GM19468 (cell line): ENCODE data around the gene GRHPR.
"Not testable (repeated sequence)": the region's sequence is repeated elsewhere in the genome, so short reads cannot be mapped to it uniquely, and the experiment has no call there.

Experiments used
- ATAC-seq: cut with Tn5 transposase; IDR thresholded peaks from one replicate; pipeline ENCODE4 v1.9.1; 2021; ENCODE audit warnings: mild to moderate bottlenecking, moderate library complexity, moderate number of reproducible peaks; ENCODE audit not compliant: unreplicated experiment; ENCODE audit errors: extremely low read depth

Gene GRHPR

DNA sequence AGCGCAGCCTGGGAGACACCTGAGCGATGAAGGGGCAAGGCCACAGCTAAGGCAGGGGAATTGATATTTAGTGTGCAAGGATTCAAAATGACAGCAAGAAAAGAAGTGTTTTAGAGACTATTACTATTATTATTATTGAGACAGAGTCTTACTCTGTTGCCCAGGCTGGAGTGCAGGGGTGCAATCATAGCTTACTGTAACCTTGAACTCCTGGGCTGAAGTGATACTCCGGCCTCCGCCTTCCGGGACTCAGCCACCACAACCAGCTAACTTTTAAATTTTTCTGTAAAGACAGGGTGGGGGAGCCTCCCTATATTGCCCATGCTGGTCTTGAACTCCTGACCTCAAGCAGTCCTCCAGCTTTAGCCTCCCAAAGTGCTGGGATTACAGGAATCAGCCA lies 3.3 kb upstream of the GRHPR start:
- ATAC-seq: no peak

DNA sequence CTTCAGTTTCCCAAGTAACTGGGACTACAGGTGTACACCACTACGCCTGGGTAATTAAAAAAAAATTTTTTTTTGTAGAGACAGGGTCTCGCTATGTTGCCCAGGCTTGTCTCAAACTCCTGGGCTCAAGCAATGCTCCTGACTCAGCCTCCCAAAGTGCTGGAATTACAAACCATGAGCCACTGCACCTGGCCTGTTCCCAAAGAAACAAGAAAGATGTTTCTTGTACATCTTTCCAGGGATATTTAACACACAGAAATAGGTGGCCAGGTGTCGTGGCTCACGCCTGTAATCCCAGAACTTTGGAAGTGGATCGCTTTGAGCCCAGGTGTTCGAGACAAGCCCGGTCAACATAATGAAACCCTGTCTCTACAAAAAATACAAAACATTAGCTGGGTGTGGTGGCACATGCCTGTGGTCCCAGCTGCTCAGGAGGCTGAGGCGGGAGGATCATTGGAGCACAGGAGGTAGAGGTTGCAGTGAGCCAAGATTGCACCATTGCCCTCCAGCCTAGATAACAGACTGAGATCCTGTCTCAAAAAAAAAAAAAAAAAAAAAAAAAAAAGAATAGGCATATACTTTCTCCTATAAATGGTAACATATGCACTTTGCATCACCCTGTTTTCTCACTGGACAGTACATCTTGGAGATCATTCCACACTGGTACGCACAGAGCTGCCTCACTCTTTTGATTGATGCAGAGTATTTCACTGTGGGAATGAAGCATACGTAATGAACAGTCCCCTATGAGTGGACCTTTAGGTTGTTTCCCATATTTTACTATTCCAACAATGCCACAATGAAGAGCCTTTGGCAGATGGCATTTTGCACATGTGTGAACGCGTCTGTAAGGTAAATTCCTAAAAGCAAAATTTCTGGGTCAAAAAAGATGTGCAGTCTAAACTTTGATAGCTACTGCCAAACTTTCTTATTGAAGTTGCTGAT lies 2.0 kb upstream of the GRHPR start:
- ATAC-seq: no peak

DNA sequence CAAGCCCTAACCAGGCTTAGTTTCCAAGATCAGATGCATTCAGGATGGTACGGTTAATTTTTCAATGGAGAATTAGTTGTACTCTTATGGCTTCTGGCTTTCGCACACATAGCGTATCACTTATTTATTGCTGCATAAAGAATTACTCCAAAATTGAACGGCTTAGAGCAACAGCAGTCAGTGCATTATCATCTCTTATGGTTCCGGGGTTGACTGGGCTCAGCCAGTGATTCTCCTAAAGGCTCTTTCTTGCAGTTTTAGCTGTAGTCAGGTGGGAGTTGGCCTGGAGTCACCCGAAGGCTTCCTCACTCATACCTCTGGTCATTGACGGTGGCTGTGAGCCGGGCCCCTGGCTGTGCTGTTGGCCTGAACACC lies 595 bp upstream of the GRHPR start:
- no peak for ATAC-seq

DNA sequence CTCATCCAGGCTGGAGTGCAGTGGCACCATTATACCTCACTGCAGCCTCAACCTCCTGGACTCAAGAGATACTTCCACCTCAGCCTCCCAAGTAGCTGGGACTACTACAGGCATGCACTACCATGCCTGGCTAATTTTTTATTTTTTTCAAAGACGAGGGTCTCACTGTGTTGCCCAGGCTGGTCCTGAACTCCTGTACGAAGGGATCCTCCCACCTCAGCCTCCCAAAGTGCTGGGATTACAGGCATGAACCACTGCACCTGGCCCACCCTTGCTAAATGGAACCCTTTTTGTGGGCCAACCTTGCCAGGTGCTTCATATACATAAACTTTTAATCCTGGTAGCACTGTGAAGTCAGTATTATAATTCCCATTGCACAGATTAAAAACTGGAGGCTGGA lies 1.0 kb downstream of the GRHPR start:
- no peak for ATAC-seq

DNA sequence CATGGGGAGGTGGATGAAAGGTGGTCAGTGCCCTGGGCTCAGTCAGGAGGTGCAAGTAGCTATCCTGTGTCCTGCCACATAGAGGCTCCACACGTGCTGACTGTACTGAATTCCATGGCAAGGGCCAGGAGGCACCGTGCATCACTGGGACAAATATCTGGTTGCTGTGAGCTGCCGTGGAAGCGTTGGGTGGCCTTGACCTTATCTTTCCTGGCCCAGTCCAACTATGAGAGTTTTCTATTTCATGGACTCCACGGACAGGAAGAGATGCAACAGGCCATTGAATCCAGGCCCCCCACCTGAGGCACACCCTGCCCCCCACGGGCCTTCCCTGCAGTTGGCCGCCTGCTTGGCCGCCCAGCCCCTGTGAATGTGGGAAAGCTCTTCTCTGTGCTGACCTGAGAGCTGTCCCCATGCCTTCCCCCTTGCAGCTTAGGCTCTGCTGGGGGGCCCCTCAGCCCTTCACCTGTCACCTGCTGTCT lies 1.7 kb downstream of the GRHPR start:
- ATAC-seq: no peak

DNA sequence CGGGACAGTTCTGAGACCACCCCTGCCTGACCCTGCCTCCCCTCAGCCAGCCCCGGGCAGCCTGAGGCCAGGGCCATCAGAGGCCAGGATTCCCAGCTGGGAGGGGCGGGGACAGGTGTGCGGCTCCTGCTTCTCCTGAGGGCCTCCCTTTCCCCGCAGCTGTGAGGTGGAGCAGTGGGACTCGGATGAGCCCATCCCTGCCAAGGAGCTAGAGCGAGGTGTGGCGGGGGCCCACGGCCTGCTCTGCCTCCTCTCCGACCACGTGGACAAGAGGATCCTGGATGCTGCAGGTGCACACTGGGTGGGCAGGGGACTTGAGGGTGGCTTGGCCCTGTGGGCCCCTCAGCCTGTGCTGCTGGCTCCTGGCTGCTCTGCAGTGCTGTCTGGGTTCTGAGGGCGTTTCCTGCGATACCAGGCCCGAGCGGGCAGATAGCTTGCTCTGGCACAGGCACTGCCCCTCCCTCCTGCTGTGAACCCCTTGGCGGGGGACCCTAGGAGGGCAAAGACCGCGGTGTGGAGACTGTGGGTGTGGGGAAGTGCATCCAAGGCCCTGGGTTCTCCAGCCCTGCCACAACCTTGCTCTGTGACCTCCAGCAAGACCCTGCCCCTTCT lies 2.3 kb downstream of the GRHPR start:
- ATAC-seq: no peak

DNA sequence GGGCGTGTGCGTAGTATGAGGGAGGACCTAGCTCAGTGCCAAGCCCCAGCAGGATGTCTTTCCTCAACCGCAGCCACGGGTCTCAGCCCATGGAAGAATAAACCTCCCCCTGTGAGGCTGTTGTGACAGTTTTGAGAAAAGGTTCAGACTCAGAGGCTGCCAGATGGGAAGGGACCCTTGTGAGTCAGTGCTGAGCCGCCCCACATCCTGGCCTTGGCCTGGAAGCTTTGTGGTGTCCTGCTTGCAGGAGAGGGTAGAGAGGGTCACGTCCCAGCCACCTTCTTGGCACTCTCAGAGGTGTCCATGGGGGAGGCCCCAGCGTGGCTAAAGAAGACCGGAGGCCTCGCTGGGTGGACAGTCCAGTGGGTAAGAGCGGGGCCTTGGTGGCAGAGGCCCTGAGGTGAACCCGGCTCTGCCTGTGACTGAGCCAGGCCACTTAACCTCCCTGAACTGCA lies 2.8 kb downstream of the GRHPR start:
- no peak for ATAC-seq

DNA sequence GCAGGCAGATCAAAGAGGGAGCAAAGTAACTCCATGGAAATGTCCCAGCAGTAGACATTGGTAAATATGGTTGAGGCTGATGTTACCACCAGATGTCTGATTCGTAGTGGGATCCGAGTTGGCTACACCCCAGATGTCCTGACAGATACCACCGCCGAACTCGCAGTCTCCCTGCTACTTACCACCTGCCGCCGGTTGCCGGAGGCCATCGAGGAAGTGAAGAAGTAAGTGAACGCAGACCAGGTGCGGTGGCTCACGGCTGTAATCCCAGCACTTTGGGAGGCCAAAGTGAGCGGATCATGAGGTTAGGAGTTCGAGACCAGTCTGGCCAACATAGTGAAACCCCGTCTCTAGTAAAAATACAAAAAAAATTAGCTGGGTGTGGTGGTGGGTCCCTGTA lies 3.9 kb downstream of the GRHPR start:
- ATAC-seq: not testable (repeated sequence)

DNA sequence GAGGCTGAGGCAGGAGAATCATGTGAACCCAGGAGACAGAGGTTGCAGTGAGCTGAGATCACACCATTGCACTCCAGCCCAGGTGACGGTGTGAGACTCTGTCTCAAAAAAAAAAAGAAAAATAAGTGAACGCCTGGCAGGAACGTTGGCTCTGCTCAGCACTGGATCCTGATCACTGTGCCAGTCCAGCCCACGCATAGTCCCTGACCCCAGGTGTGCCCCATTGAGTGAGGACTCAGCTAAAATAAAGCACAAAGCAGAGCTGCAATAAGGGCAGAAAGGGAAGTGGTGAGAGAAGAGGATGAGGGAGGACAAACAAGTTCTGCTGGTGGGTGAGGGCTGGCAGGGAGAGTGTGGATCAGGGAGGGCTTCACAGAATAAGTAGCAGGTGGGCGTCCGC lies 4.3 kb downstream of the GRHPR start:
- no peak for ATAC-seq

DNA sequence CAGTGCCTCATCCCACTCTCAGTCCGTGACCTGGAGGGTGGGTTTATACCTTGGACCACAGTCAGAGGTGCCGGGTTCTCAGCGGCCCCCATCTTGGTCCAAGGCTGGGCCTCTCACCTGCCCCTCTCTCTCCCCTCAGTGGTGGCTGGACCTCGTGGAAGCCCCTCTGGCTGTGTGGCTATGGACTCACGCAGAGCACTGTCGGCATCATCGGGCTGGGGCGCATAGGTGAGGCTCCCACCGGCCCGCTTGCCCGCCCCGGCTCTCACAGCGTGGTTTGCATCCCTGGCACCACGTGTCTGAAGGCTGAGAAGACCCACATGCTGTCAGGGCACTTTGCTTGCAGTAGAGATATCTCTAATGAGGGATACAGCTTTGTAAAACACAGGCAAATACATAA lies 5.8 kb downstream of the GRHPR start:
- ATAC-seq: no peak

DNA sequence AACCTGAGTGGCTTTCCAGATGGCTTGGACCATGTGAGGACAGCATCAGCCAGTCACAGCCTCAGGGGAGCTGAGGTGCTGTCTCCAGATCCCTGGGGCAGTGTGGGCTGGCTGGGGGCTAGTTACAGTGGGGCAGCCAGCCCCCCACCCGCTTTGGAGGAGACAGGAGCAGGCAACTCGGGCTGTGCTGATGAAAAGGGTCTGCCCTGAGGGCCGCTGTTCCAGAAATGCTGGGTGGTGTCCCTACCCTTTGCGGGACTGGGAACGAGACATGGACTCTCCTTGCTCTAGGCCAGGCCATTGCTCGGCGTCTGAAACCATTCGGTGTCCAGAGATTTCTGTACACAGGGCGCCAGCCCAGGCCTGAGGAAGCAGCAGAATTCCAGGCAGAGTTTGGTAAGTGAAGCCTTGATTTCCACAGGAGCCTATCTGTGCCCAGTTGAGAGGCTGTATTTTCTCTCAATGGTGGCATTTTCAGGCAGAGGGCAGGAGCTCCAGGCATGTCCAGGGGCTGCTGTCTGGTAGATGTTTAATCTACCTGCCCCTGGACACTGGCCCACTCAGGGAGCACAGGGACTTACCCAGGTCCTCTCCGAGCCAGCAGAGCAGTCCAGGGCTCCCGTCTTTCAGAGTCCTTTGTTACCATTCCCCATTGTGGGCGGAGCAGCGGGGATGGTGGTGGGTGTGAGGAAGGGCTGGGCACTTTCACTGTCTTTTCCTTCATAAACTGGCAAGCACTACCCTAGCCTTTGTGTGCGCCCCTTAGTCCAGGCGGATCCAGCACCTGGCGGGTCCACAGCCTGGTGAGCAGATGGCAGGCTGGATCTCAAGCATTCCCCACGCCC lies 7.2 kb downstream of the GRHPR start:
- ATAC-seq: no peak

DNA sequence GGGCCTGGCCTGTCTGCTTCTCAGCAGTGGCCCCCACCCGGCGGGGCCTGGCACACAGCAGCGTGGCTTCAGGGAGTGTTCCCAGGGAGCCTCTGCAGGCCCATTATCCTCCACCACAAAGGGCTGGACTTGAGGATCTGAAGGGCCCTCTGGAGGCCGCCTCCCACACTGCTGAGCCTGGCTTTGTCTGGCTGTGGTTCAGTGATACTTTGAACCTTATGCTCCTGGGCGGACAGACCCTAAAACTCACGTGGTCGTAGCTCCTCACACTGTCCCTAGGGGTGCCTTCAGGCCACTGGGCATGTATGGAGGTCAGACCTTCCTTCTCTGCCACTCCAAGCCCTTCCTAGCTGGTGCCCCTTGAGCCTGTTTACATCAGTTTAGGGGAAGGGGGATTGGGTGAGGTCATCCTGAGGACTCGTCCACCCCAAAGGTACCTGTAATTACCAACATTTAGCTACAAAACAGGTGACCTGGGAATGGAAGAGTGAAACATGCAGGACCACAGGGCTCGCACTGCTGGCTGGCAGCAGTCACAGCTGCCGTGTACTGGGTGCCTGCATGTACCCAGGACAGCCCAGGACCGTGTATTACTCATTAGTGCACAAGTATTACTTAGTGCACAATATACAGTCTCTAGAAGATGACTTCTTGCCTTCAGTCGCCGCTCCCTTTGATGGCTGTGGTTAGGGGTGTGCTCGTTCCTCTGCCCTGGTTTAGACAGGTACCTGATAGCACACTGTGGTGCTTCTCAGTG lies 8.5 kb downstream of the GRHPR start:
- ATAC-seq: no peak

DNA sequence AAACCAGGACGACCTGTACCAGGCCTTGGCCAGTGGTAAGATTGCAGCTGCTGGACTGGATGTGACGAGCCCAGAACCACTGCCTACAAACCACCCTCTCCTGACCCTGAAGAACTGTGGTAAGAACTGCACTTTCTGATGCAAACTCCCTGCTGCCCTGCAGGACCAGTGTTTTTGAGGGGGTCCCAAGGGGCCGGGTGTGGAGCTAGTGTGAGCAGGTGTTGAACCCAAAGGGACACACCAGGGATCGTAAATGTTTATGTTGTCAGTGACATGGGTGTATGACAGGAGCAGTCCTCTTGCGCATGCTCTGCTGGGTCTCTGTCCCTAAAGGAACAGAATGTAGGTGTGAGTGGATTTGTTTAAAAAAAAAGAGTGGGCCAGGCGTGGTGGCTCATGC lies 9.5 kb downstream of the GRHPR start:
- ATAC-seq: no peak

DNA sequence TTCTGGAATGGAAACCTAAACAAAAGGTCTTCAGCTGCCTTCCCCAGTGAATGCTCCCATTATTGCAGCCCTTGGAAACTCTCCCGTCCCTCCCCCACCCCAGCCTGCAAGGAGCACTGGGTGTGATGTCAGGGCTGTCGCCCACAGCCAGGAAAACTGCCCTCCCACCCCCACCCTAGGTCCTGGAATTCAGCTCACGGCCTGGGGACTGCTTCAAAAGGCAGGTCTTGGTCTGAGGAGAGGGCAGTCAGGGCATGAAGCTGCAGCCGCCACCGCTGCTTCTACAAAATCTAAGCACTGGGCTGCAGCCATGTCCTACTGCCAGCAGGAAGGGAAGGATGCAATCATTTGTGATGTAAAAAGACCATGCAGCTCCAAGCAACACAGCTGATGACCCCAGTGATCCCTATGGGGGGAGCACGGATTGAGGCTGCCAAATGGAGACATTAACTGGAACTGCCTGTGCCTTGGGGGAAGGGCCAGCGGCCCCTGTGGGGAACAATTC lies 11.4 kb downstream of the GRHPR start:
- ATAC-seq: no peak

DNA sequence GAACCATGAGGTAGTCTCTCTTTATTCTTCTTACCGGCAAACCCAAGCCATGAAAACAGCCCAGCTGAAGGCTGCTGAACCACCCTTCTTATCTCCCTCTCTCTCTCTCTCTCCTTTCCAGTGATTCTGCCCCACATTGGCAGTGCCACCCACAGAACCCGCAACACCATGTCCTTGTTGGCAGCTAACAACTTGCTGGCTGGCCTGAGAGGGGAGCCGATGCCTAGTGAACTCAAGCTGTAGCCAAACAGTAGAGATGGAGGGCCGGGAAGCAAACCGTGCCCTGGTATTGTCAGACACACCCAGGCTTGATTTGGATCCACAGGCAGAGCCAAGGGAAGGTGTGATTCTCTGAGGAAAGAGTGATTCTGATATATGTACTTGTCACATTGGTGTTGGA lies 14.0 kb downstream of the GRHPR start:
- ATAC-seq: no peak

DNA sequence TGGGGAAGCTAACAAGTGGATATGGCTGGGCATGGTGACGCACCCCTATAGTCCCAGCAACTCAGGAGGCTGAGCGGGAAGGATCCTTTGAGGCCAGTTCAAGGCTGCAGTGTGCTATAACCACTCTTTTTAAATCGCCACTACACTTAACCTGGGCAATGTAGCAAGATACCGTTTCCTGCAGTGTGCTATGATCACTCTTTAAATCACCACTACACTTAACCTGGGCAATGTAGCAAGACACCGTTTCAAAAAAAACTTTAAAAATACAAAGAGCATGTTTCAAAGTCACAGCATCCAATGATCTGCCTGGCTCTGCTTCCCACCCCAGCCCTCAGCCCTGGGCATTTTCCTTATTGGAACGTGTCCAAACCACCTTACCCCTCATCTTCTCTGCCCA lies 14.5 kb downstream of the GRHPR start:
- no peak for ATAC-seq

DNA sequence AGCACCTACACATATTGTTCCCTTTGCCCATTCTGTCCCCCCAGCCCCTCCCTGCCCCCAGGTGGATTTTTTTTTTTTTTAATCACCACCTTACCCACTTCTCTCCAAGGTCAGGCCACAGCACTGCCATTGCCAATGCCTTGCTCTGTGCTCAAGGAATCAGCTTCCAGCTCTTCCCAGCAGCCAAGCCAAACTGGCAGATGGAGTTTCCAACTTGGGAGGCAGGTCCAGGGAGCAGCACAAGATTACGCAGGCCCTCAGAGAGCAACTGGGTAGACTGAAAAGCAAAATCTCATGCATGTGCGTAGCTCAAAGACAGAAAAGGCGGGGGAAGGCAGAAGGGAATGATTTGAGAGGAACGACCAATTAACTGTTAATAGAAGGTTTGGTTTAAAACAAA lies 15.1 kb downstream of the GRHPR start:
- ATAC-seq: no peak

DNA sequence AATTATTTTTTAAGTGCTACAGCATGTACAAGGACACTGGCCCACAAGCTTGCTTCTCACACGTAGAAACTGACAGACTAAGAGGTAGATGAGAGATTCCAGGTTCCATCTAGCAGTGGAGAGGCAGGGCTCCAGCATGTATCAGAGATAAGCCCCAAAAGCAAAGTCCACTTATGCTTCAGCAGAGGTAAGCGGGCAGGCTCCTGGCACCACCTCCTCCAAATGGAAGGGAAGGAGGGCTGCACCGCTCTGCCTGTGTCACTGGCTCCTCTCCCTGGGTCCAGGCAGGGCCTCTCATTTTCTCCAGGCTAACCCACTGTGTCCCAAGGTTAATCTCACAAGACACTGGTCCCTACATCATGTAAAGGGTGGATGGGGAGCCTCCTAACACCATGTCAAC lies 15.9 kb downstream of the GRHPR start:
- no peak for ATAC-seq

DNA sequence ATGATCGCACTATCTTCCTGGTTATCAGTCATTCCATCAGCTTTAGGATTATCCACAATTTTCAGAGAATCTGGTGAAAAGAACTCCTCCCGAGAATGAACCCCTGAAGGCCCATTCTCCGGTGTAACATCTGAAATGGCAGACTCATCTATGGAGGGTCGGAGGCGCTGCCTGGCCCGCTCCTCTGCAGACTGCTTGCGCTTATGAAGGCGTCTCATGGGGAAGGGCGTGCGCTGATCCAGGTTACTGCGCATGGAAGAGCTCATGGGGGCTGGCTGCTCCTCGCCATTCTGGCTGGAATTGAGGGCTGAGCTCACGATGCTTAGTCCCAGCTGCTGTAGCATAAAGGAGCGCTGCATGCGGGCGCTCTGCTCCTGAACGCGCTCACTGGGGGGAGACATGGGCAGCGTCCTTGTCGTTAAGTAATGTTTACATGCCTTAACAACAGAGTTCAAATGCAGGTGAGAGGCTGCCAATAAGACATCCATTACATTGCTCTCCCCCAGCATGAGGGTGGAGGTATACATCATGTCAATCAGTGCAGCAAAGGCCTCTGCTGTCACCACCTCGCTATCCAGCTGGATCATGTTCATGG lies 19.4 kb downstream of the GRHPR start:
- ATAC-seq: no peak
